MCF 10A (cell line): ENCODE measurements around the gene FLOT1. TPM values are rescaled to one million over a fixed set of nuclear protein-coding genes. Genes with fewer than 3 reads are reported as not detected.
A peak's percentile ranks its signal among the peaks of the same experiment; 100 is the strongest.

ENCODE experiments used
- BruUV-seq: library from RNA; stranded (reverse); fragments of 400-500 nt; replicated peaks from 2 replicates; lab custom pipeline; 2021; lab: Mats Ljungman, UMichigan
- CTCF ChIA-PET: fragments of 300-600 bp; sonication (Branson Sonifier 250); formaldehyde crosslinking; extraction: SDS; loops from one replicate; lab custom pipeline; 2021; ENCODE audit warnings: antibody characterized with exemption, inconsistent platforms; lab: Yijun Ruan, JAX
- POLR2A ChIA-PET: fragments of 300-600, 350-650 bp; sonication (Branson Sonifier 250); formaldehyde crosslinking; extraction: SDS; loops from one replicate; lab custom pipeline; 2020; ENCODE audit warnings: antibody characterized with exemption, inconsistent platforms; lab: Yijun Ruan, JAX
- DNase-seq: peaks from one replicate; pipeline ENCODE4 v3.0.0-alpha.2; 2018; ENCODE audit not compliant: unreplicated experiment
- H3K27ac Mint-ChIP-seq: one replicate; pipeline ENCODE4 v1.8.0; 2022; ENCODE audit warnings: mild to moderate bottlenecking, low read depth, mixed read lengths; ENCODE audit not compliant: unreplicated experiment
- H3K27me3 Mint-ChIP-seq: one replicate; pipeline ENCODE4 v1.8.0; 2022; ENCODE audit warnings: mixed read lengths; ENCODE audit not compliant: insufficient read depth, unreplicated experiment
- H3K36me3 Mint-ChIP-seq: one replicate; pipeline ENCODE4 v1.8.0; 2022; ENCODE audit warnings: mild to moderate bottlenecking, moderate library complexity, mixed read lengths; ENCODE audit not compliant: insufficient read depth, unreplicated experiment
- H3K4me1 Mint-ChIP-seq: one replicate; pipeline ENCODE4 v1.8.0; 2022; ENCODE audit warnings: mixed read lengths; ENCODE audit not compliant: insufficient read depth, unreplicated experiment
- H3K4me3 Mint-ChIP-seq: one replicate; pipeline ENCODE4 v1.8.0; 2022; ENCODE audit warnings: mild to moderate bottlenecking, moderate library complexity, mixed read lengths; ENCODE audit not compliant: unreplicated experiment
- H3K9me3 Mint-ChIP-seq: one replicate; pipeline ENCODE4 v1.8.0; 2022; ENCODE audit warnings: mixed read lengths; ENCODE audit not compliant: unreplicated experiment
- CTCF ChIP-seq: fragments of 200-600 bp; IDR thresholded peaks from one replicate; pipeline ENCODE4 v1.8.0; 2022; ENCODE audit warnings: antibody characterized with exemption, mild to moderate bottlenecking; ENCODE audit not compliant: unreplicated experiment
- intact Hi-C: fragments of 100-400 bp; cut with micrococcal nuclease; formaldehyde crosslinking; loops from 2 replicates; pipeline ENCODE4 v1.14.1; 2022
- total RNA-seq: library from RNA; stranded (reverse); gene quantifications from 2 replicates; pipeline ENCODE4 v1.2.3, GENCODE V29; 2022

The FLOT1 gene
- total RNA-seq, 1 experiment from 2014 or later: 61.8 TPM

- H3K4me3 Mint-ChIP-seq: peak overlapping the region; percentile 42
- BruUV-seq: TSS peak; percentile 92
- TF ChIP-seq CTCF: no peak
- no peaks in the 10 kb centered on the region for H3K36me3 Mint-ChIP-seq
- DNase-seq: no peak
- POLR2A ChIA-PET: interaction anchor here (0.8 to 5.8 kb wide), 24 partner anchors 12 to 329 kb away, joined by 3 to 90 read pairs (median 6); partner anchors contain the start of genes FLOT1, IER3 and MDC1
- peaks cover 57% of the 10 kb centered on the region for H3K4me1 Mint-ChIP-seq
- CTCF ChIA-PET: interaction anchor here (0.6 to 4.0 kb wide), 10 partner anchors 29 to 307 kb away, joined by 3 to 37 read pairs (median 4); no protein-coding TSS in a partner anchor
- no peaks in the 10 kb centered on the region for H3K9me3 Mint-ChIP-seq
- H3K27ac Mint-ChIP-seq: peak overlapping the region; percentile 91
- no peaks in the 10 kb centered on the region for H3K27me3 Mint-ChIP-seq
- intact Hi-C loops: loop anchor here (1.0 kb wide), 2 partner anchors 29 to 37 kb away; no protein-coding TSS in a partner anchor
Observed at GRCh38 chr6:30781395-30781742, 38.9 kb upstream of the FLOT1 start.

GRCh38 chr6:30780642-30780920, 38.1 kb upstream of the FLOT1 start:
- no peaks in the 10 kb centered on the region for H3K9me3 Mint-ChIP-seq
- no peaks in the 10 kb centered on the region for H3K36me3 Mint-ChIP-seq
- no peak for DNase-seq
- ChIA-PET CTCF (interaction anchor here (4.0 kb wide), 1 partner anchor 40 kb away, joined by 37 read pairs; no protein-coding TSS in a partner anchor), POLR2A (interaction anchor here (1.0 to 5.8 kb wide), 6 partner anchors 11 to 39 kb away, joined by 3 to 90 read pairs (median 49); partner anchors contain the start of gene IER3)
- H3K27ac Mint-ChIP-seq: peak overlapping the region; percentile 91
- no peak for TF ChIP-seq CTCF
- no TSS peak for BruUV-seq
- peaks cover 57% of the 10 kb centered on the region for H3K4me1 Mint-ChIP-seq
- H3K27me3 Mint-ChIP-seq: no peaks in the 10 kb centered on the region
- intact Hi-C loops: no loop called here
- H3K4me3 Mint-ChIP-seq: peak overlapping the region; percentile 28

GRCh38 chr6:30779850-30780641, 37.6 kb upstream of the FLOT1 start:
- H3K4me3 Mint-ChIP-seq: peak overlapping the region; percentile 28

More at GRCh38 chr6:30779850-30780641, 37.6 kb upstream of the FLOT1 start:
- ChIA-PET POLR2A (interaction anchor here (1.0 to 5.8 kb wide), 7 partner anchors 11 to 104 kb away, joined by 3 to 90 read pairs (median 44); partner anchors contain the start of genes DDR1 and IER3), CTCF (interaction anchor here (0.5 to 4.0 kb wide), 3 partner anchors 36 to 300 kb away, joined by 3 to 37 read pairs (median 4); no protein-coding TSS in a partner anchor)
- no peak for DNase-seq
- no peaks in the 10 kb centered on the region for H3K27me3 Mint-ChIP-seq
- H3K36me3 Mint-ChIP-seq: no peaks in the 10 kb centered on the region
- TF ChIP-seq CTCF: no peak
- peaks cover 54% of the 10 kb centered on the region for H3K4me1 Mint-ChIP-seq
- intact Hi-C loops: no loop called here
- no TSS peak for BruUV-seq
- H3K27ac Mint-ChIP-seq: peak overlapping the region; percentile 91
- H3K9me3 Mint-ChIP-seq: no peaks in the 10 kb centered on the region
